ENCODE measurements around the gene MED17.

DNA sequence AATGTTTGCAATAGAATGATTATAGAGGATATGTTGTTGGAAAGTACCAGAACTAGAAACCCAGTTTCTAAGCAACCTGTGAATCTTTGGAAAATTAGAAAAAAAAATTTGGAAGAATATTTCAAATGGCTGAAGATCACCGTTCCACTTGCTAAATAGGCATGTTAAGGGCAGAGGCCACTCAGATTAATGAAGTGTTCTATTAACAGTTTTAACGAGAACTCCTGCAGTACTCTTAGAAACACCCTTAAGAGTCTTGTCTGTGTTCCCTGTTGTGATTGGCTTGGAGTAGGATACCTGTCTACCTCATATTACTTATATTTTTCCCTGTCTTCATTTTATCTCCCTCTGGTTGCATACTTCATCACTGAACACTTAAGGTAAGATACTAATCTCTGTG, 38.0 kb upstream of the MED17 start:
- no peak for TF ChIP-seq EZH2 (optimal IDR thresholded peaks at IDR 0.05; ENCODE audit: low read depth, low read length)
- no peak for TF ChIP-seq CTCF (IDR thresholded peaks at IDR 0.05; ENCODE audit: low read length)
- no peak for TF ChIP-seq EZH2phosphoT487 (IDR thresholded peaks at IDR 0.05; ENCODE audit: low read length)

Data from MM.1S (cell line).